ENCODE measurements around the gene INKA2.

INKA2 gene

DNA sequence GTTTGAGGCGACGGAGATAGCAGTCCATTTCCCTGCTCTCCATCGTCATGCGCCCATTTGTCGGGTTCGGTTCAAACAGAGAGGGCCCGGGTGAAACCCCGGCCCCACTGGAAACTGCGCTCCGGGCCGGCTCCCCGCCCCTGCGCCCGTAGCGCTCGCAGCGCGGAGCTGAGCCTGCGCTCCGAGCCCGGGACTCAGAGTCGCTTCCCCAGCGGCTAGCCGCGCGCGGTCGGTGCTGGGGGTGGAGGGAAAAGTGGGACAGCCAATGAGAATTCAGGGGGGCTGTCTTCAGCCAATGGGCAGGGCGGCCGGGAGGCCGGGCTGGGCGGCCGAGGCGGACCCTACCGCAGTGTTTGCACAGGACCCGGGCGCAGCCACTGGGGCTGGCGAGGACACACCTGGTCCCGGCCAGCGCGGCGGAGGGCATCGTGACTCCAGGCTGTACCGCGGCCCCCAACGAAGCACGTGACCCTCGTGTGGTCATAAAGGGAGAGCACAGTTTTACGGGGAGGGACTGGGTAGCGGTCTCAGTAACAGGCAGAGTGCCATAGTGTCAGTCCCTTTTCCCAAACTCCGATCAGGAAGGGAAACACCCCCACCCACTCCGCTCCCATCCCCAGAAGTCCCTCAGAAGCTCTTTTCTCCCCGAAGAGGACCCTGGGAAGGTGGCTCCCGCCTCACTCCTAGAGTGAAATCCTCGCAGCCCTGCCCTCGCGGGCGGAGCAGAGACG is at the start of gene INKA2:
Gene INKA2 (minus strand): TSS at position 202 of the 731 bp plus-strand sequence. CDS start 153 bp downstream, at position 49.
- peak; percentile 89 for DNase-seq

- DNase-seq, result no peak
Measured at GRCh38 chr1:111786669-111787207, 47.5 kb upstream of the INKA2 start.

- no peak for DNase-seq
Measured at GRCh38 chr1:111784273-111784901, 45.2 kb upstream of the INKA2 start.

- no peak for DNase-seq
Measured at GRCh38 chr1:111779546-111779945, 40.4 kb upstream of the INKA2 start.

- DNase-seq, result no peak
Measured at GRCh38 chr1:111778541-111779051, 39.4 kb upstream of the INKA2 start.

DNA sequence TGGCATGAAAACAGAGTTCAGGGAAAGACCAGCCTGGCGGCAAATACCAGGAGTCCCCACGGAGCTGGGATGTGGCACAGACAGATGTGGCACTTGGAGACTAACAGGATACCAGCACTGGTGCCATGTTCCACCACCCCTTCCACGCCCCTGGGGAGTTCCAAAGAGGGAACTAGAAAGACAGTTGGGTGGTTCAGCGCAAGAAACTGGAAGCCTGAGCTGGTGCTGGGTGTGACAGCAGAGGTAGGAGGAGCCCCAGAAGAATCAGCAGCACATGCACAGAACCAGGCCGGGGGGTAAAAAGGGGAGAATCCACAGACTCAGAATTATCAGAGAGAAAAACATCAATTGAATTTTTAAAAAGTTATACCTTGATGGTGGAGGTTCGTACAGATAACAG is 38.9 kb upstream of the INKA2 start:
- no peak for DNase-seq

- no peak for DNase-seq
Measured at GRCh38 chr1:111777301-111777700, 38.1 kb upstream of the INKA2 start.

DNA sequence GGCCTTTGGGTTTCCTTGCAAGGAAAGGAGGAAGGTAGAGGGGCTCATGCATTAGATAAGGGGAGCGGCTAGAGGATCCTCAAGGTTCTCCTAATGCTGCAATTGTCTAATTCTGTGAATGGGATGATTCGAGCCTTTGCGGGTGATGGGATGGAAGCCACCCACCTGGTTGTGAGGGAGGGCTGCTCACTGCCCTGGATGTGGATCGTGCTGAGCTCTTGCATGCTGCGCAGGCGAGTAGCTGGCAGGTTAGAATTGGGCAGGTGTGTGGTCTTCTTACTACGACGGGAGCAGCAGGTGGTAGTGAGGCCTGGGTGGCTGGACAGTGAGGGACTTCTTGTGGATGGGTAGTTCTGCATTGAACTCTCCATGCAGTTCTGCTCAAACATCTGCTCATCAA is 37.7 kb upstream of the INKA2 start:
- no peak for DNase-seq

DNA sequence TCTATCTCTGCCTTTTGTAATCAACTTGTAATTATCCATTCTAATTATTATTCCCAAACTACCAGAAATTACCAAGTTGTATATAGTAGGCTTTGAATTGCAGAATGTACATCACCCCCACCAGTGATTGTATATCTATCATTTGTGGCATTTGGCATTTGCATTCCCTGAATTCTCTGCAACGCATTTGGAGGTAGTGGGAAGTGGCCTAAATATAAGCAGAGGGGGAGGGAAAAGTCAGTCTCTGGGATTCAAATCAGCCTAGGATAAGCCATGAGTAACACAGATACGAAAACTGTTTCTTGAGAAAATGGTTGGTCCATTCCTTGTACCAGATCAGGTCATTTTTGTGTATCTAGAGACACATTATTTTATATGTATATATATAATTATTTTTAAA is 37.2 kb upstream of the INKA2 start:
- no peak for DNase-seq

GRCh38 chr1:111775966-111776365 is 36.8 kb upstream of the INKA2 start:
- DNase-seq, result no peak

DNA sequence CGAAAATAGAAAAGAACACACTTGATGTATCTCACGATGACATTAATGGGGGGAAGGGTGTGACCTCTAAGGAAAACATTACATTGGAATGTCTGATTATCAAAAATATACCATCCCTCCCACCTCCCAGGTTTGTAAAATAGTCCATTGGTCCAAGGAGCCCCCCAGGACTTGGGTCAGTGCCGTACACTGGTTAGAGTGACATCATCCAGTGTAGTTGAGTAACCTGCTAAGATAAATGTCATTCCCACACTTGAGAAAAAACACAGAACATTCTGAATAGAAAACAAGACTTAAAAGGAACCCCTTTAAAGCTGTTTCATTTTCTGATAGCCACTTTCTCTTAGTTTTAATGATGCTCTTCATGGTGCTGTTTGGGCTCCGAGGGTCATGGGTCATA is 31.7 kb upstream of the INKA2 start:
- no peak for DNase-seq

GRCh38 chr1:111769517-111770146 is 30.4 kb upstream of the INKA2 start:
- DNase-seq, result peak; percentile 68

GRCh38 chr1:111768625-111769024 is 29.4 kb upstream of the INKA2 start:
- DNase-seq, result no peak

- no peak for DNase-seq
Measured at GRCh38 chr1:111768023-111768422, 28.8 kb upstream of the INKA2 start.

- DNase-seq, result no peak
Measured at GRCh38 chr1:111762332-111762731, 23.1 kb upstream of the INKA2 start.

GRCh38 chr1:111761717-111762116 is 22.5 kb upstream of the INKA2 start:
- DNase-seq, result no peak

- DNase-seq, result no peak
Measured at GRCh38 chr1:111758373-111758772, 19.2 kb upstream of the INKA2 start.

GRCh38 chr1:111756124-111756513 is 16.9 kb upstream of the INKA2 start:
- DNase-seq, result no peak

DNA sequence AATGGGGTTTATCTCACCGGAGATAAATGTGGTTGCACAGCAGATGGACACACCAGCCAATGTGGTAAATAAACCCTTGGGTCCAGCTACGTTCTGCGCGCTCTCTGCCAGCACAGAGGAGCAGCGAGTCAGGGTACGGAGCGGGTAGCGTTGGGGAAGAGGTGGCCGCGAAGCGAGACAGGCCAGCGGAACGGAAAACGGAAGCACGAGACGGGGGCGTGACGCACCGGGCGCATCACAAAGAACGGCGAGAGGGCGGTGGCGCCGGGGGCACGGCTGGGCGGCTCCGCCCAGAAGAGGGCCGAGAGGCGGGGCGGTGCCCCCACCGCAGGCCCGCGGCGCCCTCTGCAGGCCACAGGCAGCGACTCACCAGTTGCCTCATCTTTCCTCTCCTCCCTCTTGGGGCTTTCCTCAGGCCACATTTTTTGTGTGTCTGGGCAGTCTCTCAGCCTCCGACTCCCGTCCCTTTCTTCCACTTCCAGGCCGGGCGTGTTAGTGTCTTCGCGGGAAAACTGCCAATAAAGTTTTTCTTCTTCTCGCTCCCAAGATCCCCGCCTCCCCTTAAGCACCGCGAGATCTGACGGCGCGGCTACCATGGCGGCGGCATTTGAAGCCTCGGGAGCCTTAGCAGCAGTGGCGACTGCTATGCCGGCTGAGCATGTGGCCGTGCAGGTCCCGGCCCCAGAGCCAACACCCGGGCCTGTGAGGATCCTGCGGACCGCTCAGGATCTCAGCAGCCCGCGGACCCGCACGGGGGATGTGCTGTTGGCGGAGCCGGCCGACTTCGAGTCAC is 16.3 kb upstream of the INKA2 start, which contains the start of gene DDX20:
Gene DDX20 (plus strand): TSS at position 571 of the 793 bp plus-strand sequence. CDS start 24 bp downstream, at position 595.
- DNase-seq, result peak; percentile 97

DNA sequence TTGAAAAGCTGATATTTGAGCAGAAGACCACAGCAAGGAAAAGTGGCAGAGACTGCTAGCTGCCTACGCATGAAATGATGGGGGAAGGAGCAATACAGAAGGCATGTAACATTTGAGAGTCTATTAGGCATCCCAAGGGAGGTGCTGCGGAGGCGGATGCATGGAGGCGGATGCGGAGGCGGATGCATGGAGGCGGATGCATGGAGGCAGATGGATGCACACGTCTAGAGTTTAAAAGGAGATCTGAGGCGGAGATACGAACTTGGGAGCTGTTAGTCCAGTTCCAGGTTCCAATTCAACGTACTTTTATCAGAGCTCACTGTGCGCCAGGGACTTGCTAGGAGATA is 15.8 kb upstream of the INKA2 start:
- peak; percentile 50 for DNase-seq

DNA sequence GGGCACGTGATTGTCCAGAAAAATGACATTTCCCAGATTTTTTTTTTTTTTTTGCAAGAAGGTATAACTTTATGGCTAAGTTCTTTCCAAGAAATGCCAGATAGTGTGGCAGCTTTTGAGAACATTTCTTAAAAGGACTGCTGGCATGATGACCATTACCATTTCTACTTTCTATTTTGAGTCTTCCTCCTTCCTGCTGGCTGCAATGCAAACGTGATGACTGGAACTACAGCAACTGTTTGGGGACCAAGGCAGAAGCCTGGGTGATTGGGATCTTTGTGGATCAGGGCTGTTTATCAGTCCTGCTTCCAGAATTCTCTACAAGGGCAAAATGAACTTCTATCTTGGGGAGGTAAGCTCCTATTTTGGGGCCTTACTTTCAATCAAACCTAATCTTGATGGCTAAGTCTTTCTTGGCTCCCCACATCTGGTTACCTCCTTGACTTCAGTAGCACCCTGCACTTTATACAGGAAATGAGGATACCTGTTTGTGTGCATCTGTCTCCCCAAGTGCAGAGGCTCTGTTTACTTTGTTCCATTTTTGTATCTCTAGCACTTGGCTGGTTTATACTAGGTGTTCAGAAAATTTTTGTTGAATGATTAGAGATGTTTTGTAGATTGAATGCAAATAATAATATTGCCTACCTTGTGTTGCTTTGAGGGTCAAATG is 12.8 kb upstream of the INKA2 start:
- DNase-seq, result no peak

- no peak for DNase-seq
Measured at GRCh38 chr1:111750856-111751255, 11.7 kb upstream of the INKA2 start.

Measured in NCI-H1105 (cell line).